GM18870 (cell line): ENCODE measurements around the gene ASRGL1.

Source experiments
- ATAC-seq: cut with Tn5 transposase; IDR thresholded peaks from one replicate; pipeline ENCODE4 v1.9.1; 2021; ENCODE audit warnings: moderate library complexity; ENCODE audit not compliant: unreplicated experiment

Gene ASRGL1

GRCh38 chr11:62411524-62411923, 74.3 kb downstream of the ASRGL1 start:
- no peak for ATAC-seq

GRCh38 chr11:62413060-62413696, 75.9 kb downstream of the ASRGL1 start:
- no peak for ATAC-seq

- no peak for ATAC-seq
Observed at GRCh38 chr11:62416596-62416995, 79.3 kb downstream of the ASRGL1 start.

DNA sequence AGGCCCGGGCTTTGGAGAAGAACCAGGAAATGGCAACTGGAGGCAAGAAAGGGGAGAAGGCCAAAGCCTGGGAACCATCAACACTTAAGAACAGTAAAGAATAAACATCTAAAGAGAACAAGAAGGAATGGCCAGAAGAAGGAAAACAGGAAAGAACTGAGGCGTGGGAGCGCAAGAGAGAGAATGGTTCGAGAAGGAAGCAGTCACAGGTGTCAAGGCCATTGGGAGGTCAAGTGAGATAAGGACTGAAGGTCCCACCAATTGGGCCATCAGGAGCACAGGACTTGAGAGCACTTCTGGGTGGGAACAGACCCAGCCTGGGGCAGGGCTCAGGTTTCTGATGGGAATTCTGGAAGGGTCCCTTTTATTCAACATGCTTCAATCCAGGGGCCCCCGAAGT, 80.9 kb downstream of the ASRGL1 start:
- ATAC-seq = no peak

- no peak for ATAC-seq
Observed at GRCh38 chr11:62418733-62419132, 81.5 kb downstream of the ASRGL1 start, which contains the start of gene SCGB1A1. SCGB1A1 (plus strand) TSS chr11:62419033; CDS start chr11:62419096, 63 bp downstream.

DNA sequence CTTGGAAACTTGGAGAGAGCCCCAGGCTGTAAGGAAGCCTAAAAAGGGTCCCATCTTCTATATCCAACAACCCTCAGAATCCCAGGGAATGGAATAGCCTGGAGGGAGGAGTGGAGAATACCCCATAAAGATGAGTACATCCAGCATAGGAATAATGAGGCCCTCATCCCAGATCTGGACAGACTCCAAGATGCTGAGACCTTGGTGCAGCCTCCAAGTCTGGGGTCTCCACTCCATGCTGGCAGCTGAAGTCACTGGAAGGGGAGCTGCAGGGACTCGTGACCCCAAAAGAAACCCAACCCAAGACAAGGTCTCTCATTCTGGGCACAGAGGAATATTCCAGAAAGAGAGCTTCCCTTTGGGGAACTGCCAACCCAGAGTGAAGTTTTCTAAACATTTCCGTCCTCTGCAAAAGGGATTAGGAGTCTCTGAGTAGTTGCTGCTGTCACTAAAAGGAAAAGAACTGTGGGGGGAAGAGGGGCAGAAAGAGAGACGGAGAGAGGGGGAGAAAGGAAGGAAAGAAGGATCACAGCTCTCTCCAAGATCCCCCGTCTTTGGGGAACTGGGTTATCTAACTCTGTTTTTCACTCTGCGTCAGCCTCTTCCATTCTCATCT, 82.2 kb downstream of the ASRGL1 start:
- ATAC-seq = no peak

GRCh38 chr11:62419943-62420342, 82.7 kb downstream of the ASRGL1 start:
- ATAC-seq = no peak

DNA sequence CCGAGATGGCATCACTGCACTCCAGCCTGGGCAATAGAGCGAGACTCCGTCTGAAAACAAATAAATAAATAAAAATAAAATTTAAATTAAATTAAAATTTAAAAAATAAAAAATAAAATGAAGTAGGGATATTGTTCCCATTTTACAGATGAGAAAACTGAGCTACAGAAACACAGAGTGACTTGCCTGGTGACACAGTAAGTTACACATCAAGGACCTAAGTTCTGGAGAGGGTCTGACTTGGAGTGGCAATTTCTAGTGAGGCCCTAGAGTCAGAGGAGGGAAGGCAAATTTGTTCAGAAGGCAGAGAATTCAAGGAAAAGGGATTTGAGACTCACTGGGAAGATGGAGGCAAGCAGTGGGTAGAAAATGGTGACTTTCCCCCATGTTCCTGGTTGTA, 83.6 kb downstream of the ASRGL1 start:
- ATAC-seq = no peak

- no peak for ATAC-seq
Observed at GRCh38 chr11:62421996-62422395, 84.7 kb downstream of the ASRGL1 start.

DNA sequence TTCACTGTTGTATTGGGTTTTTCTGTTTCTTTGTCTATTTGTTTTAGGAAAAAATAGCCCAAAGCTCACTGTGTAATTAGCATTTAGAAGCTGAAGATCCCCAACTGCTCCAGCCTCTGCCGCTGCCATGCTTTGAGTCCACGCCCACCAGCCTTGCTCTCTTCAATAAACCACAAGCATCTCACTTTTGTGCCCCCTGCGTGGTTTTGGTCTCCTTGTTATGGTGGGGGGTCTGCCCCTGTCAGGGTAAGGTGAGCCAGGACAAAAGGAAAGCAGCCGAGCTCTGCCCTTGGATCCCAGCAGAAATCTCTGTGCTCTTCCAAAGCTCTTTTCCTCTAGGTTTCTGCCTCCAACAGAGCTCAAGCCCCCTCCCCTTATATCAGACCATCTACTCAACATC, 85.8 kb downstream of the ASRGL1 start:
- no peak for ATAC-seq

DNA sequence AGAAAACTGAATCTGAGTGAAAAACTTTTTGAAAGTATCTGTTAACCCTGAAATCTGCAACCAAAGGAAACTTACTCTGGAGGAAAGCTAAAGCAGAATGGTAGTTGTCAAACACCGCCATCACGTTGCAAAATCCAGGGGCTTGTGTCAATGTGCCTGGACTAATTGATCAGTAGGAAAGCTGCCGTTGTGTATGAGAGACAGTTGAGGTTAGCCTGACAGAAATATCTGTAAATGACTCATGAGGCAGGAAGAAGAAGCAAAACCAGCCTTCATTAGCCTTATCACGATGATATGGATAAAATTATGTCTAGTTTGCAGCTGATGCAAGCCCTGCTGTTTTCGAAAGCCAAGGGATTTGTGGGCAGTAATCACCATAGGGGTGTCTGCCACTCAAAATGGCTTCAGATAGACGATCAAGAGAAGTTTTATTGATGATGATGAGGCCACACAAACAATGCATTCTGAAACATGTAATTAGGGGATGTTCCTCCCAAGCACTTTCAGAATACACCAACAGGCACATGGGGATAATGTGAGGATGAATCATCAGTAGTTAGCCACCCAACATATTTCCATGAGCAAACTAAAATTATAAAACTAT, 90.5 kb downstream of the ASRGL1 start:
- ATAC-seq = no peak

DNA sequence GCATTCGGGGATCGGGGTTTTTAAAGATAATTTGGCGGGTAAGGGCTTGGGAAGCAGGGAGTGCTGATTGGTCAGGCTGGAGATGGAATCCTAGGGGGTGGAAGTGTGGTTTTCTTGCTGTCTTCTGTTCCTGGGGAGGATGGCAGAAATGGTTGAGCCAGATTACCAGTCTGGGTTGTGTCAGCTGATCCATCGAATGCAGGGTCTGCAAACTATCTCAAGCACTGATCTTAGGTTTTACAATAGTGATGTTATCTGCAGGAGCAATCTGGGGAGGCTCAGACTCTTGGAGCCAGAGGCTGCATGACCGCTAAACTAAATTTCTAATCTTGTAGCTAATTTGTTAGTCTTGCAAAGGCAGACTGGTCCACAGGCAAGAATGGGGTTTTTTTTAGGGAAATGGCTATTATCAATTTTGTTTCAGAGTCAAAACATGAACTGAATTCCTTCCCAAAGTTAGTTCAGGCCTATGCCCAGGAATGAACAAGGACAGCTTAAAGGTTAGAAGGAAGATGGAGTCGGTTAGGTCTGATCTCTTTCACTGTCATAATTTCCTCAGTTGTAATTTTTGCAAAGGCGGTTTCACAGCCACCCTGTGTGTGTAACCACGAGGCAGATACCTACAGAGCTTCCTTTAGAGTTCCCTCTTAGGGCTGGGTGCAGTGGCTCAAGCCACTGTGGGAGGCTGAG, 91.8 kb downstream of the ASRGL1 start:
- ATAC-seq = no peak

DNA sequence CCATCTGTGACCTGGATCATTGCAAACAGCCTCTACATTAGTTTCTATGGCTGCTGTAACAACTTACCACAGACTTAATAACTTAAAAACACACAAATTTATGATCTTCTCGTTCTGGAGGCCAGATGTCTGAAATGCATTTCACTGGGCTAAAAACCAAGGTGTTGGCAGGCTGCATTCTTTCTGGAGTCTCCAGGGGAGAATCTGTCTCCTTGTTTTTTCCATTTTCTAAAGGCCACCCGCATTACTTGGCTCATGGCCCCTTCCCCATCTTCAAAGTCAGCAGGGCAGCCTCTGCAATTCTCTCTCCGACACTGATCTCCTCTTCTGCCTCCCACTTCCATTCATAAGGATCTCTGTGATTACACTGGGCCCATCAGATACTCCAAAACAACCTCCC, 93.2 kb downstream of the ASRGL1 start:
- no peak for ATAC-seq

DNA sequence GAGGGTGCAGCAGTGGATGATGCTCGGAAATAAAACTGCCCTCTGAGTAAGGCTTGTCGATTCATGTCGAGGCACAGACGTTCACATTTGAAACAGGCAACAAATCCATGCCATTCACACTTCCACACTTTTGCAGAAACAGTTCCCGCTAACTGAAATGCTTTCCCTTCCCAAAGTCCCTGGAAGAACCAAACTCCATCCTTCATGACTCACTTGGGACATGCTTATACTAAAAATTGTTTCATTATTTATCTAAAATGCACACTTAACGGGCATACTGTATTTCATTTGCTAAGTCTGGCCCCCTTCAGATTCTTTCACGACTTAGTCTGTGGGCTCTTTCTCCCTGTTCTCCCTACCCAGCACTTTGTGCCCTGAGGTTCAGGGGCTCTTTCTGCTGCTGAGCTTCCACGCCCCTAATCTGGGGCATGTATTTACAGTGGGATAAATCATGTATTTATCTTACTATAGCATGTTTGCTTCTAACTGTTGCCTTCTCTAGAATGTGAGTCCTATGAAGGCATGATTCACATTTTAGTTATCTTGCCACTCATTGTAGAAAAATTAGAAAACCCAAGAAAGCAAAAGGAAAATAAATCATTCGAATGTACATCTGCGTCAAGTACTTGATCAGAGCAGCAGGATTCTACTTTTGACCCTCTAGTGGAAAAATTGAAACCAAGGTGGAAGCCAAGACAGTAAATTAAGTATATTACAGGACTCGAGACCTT, 94.1 kb downstream of the ASRGL1 start:
- no peak for ATAC-seq

- ATAC-seq = no peak
Observed at GRCh38 chr11:62432695-62433094, 95.4 kb downstream of the ASRGL1 start.

GRCh38 chr11:62433141-62433903, 96.1 kb downstream of the ASRGL1 start:
- no peak for ATAC-seq

DNA sequence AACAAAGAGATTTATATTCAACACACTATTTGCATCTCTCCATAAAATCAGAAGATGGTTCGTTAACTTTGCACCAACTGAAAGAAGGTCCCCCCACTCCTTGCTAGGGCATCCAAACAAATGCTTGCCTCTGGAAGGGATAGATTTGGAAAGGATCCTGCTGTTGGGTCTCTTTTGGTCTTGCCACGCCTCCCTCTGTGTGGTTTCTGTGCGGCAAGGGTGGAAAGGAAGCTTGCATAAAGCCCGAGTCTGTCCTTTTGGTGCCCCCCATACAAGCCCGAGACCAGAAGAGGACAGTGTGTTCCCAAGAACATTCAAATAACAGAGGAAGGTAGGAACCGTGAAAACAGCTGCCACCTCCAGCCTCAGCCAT, 96.6 kb downstream of the ASRGL1 start:
- no peak for ATAC-seq

- ATAC-seq = no peak
Observed at GRCh38 chr11:62435846-62436660, 98.8 kb downstream of the ASRGL1 start.

- ATAC-seq = no peak
Observed at GRCh38 chr11:62437616-62438015, 100.4 kb downstream of the ASRGL1 start.

DNA sequence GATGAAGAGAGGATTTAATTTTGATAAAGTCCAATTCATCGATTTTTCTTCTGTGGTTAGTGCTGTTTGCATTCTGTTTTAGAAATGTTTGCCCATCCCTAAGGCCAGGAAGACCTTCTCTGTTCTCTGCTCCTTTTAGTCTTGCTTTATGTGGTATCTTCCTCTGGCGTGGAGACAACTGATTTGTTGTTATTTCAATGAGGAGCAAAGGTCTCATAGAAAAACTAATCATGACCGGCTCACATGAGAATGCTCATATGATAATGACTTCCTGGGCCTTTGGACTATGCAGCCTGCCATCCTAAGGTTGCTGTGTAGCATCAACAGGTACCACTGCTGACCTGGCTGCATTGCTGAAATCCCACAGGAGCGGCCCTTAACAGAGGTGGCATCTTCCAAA, 101.4 kb downstream of the ASRGL1 start:
- ATAC-seq = no peak
